PFSK-1 (cell line): ENCODE measurements around the gene COPRS.

Source experiments
- FOXP2 ChIP-seq: optimal IDR thresholded peaks from 2 replicates; pipeline ENCODE3; 2011; ENCODE audit warnings: borderline replicate concordance, control low read depth, inconsistent platforms; ENCODE audit not compliant: insufficient read depth; ENCODE audit errors: extremely low read length, extremely low read depth
- POLR2AphosphoS5 ChIP-seq: IDR thresholded peaks from 2 replicates; pipeline ENCODE4 v1.6.1; 2012; ENCODE audit warnings: low read depth, mild to moderate bottlenecking, control low read depth, low read length, moderate library complexity
- SIN3A ChIP-seq: IDR thresholded peaks from 2 replicates; pipeline ENCODE4 v1.6.1; 2012; ENCODE audit warnings: mild to moderate bottlenecking, low read length, moderate library complexity, borderline replicate concordance; ENCODE audit not compliant: insufficient read depth
- TAF1 ChIP-seq: IDR thresholded peaks from 2 replicates; pipeline ENCODE4 v1.6.1; 2012; ENCODE audit warnings: low read length, control low read depth, borderline replicate concordance; ENCODE audit not compliant: insufficient read depth
- TF ChIP-seq, protein P1 (sequence below), 2 experiments: IDR thresholded peaks; 2 replicates each; pipeline versions ENCODE4 v1.6.1 to v1.8.0; 2011 to 2012; ENCODE audit warnings: low read depth in 2 of 2, low read length in 2 of 2, control low read depth in 1 of 2, inconsistent platforms in 1 of 2, mild to moderate bottlenecking in 1 of 2, moderate library complexity in 1 of 2; ENCODE audit not compliant: insufficient read depth in 1 of 2

The COPRS gene

DNA sequence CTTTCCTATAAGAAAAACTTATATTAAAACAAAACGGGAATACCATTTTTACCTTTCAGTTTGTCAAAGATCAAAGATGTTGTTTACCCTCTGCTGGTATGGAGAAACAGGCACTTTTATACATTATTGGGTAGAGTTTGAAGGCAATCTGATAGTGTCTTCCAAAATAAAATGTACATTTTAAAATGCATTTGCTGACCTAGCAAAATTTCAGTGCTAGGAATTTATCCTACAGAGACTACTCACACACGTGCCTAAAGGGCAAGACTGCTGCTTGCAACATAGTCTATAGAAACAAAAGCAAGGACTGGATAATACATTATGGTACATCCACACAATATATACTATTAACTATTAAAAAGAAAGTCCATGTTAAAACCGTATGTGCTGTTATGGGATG is 36.0 kb downstream of the COPRS start:
- TF ChIP-seq TAF1, result no peak
- TF ChIP-seq POLR2AphosphoS5, result no peak
- TF ChIP-seq, protein P1, sequence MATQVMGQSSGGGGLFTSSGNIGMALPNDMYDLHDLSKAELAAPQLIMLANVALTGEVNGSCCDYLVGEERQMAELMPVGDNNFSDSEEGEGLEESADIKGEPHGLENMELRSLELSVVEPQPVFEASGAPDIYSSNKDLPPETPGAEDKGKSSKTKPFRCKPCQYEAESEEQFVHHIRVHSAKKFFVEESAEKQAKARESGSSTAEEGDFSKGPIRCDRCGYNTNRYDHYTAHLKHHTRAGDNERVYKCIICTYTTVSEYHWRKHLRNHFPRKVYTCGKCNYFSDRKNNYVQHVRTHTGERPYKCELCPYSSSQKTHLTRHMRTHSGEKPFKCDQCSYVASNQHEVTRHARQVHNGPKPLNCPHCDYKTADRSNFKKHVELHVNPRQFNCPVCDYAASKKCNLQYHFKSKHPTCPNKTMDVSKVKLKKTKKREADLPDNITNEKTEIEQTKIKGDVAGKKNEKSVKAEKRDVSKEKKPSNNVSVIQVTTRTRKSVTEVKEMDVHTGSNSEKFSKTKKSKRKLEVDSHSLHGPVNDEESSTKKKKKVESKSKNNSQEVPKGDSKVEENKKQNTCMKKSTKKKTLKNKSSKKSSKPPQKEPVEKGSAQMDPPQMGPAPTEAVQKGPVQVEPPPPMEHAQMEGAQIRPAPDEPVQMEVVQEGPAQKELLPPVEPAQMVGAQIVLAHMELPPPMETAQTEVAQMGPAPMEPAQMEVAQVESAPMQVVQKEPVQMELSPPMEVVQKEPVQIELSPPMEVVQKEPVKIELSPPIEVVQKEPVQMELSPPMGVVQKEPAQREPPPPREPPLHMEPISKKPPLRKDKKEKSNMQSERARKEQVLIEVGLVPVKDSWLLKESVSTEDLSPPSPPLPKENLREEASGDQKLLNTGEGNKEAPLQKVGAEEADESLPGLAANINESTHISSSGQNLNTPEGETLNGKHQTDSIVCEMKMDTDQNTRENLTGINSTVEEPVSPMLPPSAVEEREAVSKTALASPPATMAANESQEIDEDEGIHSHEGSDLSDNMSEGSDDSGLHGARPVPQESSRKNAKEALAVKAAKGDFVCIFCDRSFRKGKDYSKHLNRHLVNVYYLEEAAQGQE (IDR thresholded peaks at IDR 0.05; ENCODE audit: insufficient read depth in 1 of 2, low read depth in 2 of 2, low read length in 2 of 2), result no peak
- no peak for TF ChIP-seq SIN3A

DNA sequence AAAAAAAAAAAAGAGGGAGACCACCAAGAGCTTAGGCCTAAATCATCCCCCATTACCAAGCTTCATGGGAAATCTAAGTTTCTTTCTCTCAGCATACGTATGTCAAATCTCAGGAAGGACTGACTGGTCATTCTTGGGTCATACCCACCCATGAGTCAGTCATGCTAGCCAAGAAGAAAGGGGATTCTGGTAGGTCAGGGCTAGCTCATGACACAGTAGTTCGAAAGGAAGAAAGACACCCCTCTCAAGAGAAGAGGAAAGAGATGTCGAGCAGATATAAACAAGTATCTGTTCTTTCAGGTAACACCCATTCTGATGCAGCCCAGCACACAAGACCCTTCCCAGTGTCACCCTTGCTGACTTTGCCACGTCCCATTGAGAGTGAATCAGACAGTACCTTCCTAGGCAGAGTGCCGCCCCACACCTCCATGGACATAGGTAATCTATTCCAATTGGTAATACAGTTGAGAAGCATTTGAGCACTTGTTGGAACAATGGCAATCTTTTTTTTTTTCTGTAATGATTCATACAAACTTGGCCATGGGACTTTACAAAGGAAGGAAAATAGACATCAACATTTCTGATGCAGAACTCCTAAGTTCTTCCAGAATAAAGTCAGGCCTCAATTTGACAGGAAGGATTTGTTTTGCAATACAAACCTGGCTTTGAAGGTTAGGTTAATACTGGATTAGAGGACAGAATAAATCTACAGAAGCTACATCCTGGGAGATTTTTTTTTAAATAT is 38.2 kb downstream of the COPRS start:
- no peak for TF ChIP-seq FOXP2
- TF ChIP-seq SIN3A, result no peak
- TF ChIP-seq, protein P1 (IDR thresholded peaks at IDR 0.05; ENCODE audit: insufficient read depth in 1 of 2, low read depth in 2 of 2, low read length in 2 of 2), result no peak
- no peak for TF ChIP-seq POLR2AphosphoS5
- TF ChIP-seq TAF1, result no peak

DNA sequence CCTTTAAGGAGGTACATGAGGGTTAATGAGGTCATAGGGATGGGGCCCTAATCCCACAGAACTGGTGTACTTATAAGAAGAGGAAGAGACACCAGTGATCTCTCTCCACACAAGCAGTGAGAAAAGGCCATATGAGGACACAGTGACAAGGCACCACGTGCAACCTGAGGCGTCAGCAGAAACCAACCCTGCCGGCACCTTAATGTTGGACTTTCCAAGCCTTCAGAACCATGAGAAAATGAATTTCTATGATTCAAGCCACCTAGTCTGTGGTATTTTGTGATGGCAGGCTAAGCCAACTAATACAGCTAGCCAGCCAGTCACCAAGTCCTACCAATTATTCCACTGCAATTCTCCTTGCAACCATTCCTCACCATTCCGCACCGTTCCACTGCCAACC is 39.5 kb downstream of the COPRS start:
- TF ChIP-seq TAF1 (no peak), FOXP2 (no peak), POLR2AphosphoS5 (no peak), SIN3A (no peak)
- TF ChIP-seq, protein P1 (IDR thresholded peaks at IDR 0.05; ENCODE audit: insufficient read depth in 1 of 2, low read depth in 2 of 2, low read length in 2 of 2), result no peak

DNA sequence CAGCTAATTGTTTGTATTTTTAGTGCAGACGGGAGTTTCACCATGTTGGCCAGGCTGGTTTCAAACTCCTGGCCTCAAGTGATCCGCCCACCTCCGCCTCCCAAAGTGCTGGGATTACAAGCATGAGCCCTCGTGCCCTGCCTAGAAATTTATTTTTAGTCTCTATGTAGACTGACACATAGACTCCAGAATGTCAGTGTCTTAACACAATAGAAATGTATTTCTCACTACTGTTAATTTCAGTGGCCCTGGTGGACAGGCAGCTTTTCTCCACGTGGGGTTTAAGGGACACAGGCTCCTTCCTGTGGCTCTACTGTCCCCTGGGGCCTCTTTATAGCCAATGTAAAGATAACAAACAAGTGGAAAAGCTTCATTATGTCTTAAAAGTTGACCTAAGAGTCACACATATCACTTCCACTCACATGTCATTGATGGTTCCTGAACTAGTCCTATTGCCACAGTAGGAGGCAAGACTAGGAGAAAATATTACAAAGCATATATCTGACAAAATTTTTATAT is 43.8 kb downstream of the COPRS start:
- TF ChIP-seq FOXP2 (no peak), TAF1 (no peak), POLR2AphosphoS5 (no peak), SIN3A (no peak)
- TF ChIP-seq, protein P1 (IDR thresholded peaks at IDR 0.05; ENCODE audit: insufficient read depth in 1 of 2, low read depth in 2 of 2, low read length in 2 of 2), result no peak
